GM19023 (cell line): ENCODE measurements around the gene H6PD.
"Not testable (repeated sequence)": the region's sequence is repeated elsewhere in the genome, so short reads cannot be mapped to it uniquely, and the experiment has no call there.

Experiments
- ATAC-seq: cut with Tn5 transposase; IDR thresholded peaks from one replicate; pipeline ENCODE4 v1.9.1; 2021; ENCODE audit warnings: mild to moderate bottlenecking, moderate library complexity; ENCODE audit not compliant: unreplicated experiment

H6PD gene

GRCh38 chr1:9294910-9295636 lies 60.5 kb downstream of the H6PD start:
- ATAC-seq, result no peak

- no peak for ATAC-seq
Measured at GRCh38 chr1:9295884-9296283, 61.3 kb downstream of the H6PD start.

- no peak for ATAC-seq
Measured at GRCh38 chr1:9296850-9297249, 62.3 kb downstream of the H6PD start.

- no peak for ATAC-seq
Measured at GRCh38 chr1:9297831-9298230, 63.3 kb downstream of the H6PD start.

DNA sequence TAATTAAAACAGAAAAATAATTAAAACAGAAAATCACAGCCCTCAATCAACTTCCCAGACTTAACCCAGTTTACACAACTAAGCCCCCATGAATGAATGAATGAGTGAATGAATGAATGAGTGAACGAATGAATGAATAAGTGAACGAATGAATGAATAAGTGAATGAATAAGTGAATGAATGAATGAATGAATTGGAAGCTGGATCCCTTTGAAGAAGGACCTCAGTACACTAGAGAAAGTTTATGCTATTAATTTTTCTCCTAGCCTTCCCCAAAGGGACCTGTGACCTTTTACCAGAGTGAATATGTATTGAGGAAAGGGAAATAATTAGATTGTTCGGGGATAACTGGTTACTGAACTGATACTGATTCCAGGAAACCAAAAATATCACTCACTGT lies 63.7 kb downstream of the H6PD start:
- no peak for ATAC-seq

GRCh38 chr1:9299571-9300541 lies 65.3 kb downstream of the H6PD start:
- not testable (repeated sequence) for ATAC-seq

- no peak for ATAC-seq
Measured at GRCh38 chr1:9300573-9300972, 66.0 kb downstream of the H6PD start.

- no peak for ATAC-seq
Measured at GRCh38 chr1:9302745-9303524, 68.4 kb downstream of the H6PD start.

DNA sequence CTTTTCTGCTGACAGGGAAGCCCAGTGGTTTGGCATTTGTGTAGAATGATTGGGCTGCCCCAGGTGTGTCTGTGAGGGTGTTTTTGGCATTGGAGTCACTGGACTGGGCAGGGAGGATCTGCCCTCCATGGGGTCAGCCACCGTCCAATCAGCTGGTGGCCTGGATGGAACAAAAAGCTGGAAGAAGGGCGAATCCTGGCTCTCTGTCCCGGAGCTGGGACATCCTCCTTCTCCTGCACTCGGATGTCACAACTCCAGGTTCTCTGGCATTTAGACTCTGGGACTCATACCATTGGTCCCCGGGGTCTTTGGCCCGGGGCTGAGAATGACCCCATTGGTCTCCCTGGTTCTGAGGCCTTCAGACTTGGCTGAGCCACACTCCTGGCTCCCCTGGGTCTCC lies 69.3 kb downstream of the H6PD start:
- ATAC-seq, result no peak

GRCh38 chr1:9305216-9305615 lies 70.6 kb downstream of the H6PD start:
- ATAC-seq, result no peak

- no peak for ATAC-seq
Measured at GRCh38 chr1:9306006-9306405, 71.4 kb downstream of the H6PD start.

DNA sequence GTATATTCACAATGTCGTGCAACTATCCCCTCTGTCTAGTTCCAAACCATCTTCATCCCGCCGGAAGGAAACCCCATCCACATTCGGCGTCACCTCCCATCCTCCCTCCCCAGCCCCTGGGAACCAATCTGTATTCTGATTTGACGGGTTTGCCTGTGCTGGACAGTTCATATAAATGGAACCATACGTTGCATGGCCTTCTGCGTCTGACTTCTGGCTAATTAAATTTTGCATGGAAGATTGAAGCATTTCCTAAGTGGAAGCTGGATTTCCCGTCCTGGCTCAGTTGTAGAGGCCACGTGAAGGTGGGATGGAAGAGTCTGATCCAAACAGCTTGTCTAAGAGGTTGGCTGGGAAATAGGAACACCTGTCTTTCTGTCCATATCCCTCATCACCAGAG lies 72.7 kb downstream of the H6PD start:
- ATAC-seq, result no peak

GRCh38 chr1:9308236-9308785 lies 73.7 kb downstream of the H6PD start:
- no peak for ATAC-seq

- ATAC-seq, result no peak
Measured at GRCh38 chr1:9309080-9309479, 74.5 kb downstream of the H6PD start.

DNA sequence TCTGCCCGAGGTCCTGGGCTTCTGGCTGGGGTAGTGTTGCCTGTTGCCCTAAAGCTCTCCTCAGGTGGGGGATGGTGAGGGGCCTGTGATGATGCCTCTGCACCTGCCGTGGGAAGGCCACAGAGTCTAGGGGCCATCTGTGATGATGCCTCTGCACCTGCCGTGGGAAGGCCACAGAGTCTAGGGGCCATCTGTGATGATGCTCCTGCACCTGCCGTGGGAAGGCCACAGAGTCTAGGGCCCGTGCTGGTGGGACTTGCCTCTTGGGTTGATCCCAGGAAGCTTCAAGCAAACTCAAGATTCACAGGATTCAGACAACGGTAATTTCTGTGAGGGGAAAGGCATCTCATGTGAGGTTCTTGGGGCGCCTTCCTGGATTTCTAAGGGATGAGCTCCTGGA lies 75.4 kb downstream of the H6PD start:
- no peak for ATAC-seq

- ATAC-seq, result no peak
Measured at GRCh38 chr1:9311029-9311428, 76.5 kb downstream of the H6PD start.

- ATAC-seq, result no peak
Measured at GRCh38 chr1:9311479-9311878, 76.9 kb downstream of the H6PD start.

DNA sequence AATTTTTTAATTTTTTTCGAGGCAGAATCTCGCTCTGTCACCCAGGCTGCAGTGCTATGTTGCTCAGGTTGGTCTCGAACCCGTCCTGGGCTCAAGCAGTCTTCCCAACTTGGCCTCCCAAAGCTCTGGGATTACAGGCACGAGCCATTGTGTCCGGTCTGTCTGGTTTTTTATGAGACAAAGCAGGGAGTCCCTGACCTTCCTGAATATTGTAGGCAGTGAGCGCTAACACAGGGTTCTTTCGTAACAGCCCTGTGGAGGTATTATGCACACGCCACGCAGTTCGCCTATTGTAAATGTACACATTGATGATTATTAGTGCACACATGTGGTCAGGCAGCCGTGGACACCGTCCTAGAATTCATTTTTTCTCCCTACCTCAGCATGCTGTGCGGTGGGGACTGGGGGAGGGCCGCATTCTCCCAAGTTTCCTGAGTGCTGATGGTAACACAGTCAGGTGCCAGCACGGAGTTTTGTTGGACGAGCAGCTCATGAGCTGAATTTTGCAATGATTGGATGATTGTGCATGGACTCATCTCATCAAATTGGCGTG lies 77.7 kb downstream of the H6PD start:
- ATAC-seq, result no peak

DNA sequence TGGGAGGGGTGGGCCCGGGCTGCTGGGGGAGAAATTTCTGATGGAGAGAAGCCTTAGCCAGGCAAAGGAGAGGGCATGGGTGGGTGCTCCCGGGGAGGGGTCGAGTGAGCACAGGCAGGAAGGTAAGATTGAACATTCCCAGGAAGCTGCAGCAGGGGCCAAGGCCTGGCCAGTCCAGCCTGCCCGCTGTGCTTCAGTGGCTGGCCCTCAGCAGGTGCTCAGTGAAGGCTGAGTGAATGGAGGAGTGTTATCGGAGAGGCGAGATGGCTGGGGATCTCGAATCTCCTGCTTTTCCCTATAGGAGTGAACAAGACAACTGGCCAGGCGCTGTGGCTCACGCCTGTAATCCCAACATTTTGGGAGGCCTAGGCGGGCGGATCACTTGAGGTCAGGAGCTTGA lies 79.0 kb downstream of the H6PD start:
- ATAC-seq, result no peak

GRCh38 chr1:9314111-9314510 lies 79.5 kb downstream of the H6PD start:
- ATAC-seq, result no peak
